ENCODE measurements around the gene ZCCHC10.

GRCh38 chr5:133066045-133066444, 39.7 kb upstream of the ZCCHC10 start:
- TF ChIP-seq CTCF (IDR thresholded peaks at IDR 0.05; ENCODE audit: low read depth, low read length, missing input control): no peak
- no peak for TF ChIP-seq SP1 (IDR thresholded peaks at IDR 0.05)
- TF ChIP-seq JUND (IDR thresholded peaks at IDR 0.05): no peak
- TF ChIP-seq REST (IDR thresholded peaks at IDR 0.05): no peak
- TF ChIP-seq MAX (IDR thresholded peaks at IDR 0.05): no peak
- no peak for TF ChIP-seq FOXA1 (IDR thresholded peaks at IDR 0.05)

All from liver (tissue), 3 donors.